Measurements from ENCODE around the gene SNAP47.

Gene SNAP47

DNA sequence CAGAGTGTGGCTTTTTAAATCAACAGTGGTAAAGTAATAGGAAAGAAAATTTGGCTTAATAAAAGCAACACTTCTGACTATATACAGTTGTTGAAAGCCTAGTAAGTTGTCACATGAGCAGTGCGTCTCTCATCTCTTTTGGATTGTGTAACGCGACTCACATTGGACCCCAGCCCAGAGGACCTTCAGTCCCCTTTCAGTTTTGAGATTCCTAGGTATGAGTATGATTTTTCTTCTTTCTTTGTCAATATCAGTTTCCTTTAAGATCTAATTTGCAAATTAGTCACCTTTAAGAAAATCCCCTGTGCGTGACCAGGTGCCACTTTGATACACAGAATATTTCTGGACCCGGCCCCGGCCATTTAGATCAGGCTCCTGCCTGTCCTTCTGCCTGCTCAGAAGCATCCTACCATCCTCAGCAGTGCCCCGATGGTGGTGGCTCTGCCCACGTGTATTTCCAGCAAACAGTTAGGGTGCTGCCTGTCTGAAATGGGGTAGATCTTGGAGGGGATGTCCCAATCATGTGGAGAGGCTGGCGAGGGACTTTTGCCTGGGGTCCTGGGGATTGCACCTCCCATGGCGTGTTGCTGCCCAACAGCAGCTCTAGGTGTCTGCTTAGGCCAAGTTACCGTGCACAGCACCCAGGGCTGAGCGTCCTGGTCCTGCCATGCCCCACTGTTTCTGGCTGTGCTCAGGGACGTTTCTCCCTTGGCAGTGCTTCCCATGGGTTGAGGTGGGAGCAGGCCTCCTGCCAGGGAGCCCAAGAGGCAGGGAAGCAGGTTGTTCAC lies 21.1 kb downstream of the SNAP47 start:
- Histone ChIP-seq H4K20me1 (ENCODE audit: low read depth, low read length) (no peaks in the 10 kb centered on the region), H3K79me2 (ENCODE audit: insufficient read depth, low read length) (peaks cover 9% of the 10 kb centered on the region; the same call in 1 of the 2 replicates), H3F3A (ENCODE audit: insufficient read depth) (no peaks in the 10 kb centered on the region), H3K9me2 (replicated peaks; ENCODE audit: insufficient read depth, low read length) (no peaks in the 10 kb centered on the region), H3K36me3 (ENCODE audit: low read length) (no peaks in the 10 kb centered on the region), H3K9me3 (ENCODE audit: insufficient read depth, low read length) (no peaks in the 10 kb centered on the region), H2AFZ (ENCODE audit: low read depth, low read length, severe bottlenecking) (no peak overlapping the region), H3K4me3 (ENCODE audit: insufficient read depth, low read length, poor library complexity, severe bottlenecking) (no peak overlapping the region), H3K27ac (ENCODE audit: low read depth, low read length) (no peak overlapping the region), H3K27me3 (ENCODE audit: low read length) (no peaks in the 10 kb centered on the region), H3K9ac (ENCODE audit: low read length) (no peak overlapping the region), H3K4me2 (ENCODE audit: low read depth, low read length, poor library complexity, severe bottlenecking) (no peak overlapping the region)
- TF ChIP-seq, protein P1, sequence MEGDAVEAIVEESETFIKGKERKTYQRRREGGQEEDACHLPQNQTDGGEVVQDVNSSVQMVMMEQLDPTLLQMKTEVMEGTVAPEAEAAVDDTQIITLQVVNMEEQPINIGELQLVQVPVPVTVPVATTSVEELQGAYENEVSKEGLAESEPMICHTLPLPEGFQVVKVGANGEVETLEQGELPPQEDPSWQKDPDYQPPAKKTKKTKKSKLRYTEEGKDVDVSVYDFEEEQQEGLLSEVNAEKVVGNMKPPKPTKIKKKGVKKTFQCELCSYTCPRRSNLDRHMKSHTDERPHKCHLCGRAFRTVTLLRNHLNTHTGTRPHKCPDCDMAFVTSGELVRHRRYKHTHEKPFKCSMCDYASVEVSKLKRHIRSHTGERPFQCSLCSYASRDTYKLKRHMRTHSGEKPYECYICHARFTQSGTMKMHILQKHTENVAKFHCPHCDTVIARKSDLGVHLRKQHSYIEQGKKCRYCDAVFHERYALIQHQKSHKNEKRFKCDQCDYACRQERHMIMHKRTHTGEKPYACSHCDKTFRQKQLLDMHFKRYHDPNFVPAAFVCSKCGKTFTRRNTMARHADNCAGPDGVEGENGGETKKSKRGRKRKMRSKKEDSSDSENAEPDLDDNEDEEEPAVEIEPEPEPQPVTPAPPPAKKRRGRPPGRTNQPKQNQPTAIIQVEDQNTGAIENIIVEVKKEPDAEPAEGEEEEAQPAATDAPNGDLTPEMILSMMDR (IDR thresholded peaks at IDR 0.05; ENCODE audit: insufficient read depth, low read length, poor library complexity, severe bottlenecking) = no peak
- TF ChIP-seq EZH2phosphoT487 (conservative IDR thresholded peaks at IDR 0.05; ENCODE audit: low read length) = no peak

DNA sequence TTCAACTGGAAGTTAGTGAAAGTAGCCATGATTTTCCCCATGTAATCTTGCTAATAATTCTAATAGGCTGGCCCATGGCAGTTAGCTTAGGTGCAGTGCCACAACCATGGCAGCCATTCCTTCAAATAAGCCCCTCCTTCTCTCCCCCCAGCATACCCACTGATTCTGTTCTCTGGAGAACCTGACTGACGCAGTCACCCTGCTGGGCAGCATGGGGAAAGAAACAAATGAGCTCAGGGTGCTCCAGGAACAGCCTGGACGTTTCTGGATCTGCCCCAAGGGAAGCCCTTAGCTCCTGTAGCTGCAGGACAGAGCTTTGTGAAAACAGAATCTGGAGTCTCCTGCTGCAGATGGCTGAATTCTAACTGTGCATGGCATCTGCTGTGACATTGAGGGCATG lies 22.5 kb downstream of the SNAP47 start:
- Histone ChIP-seq H3F3A (ENCODE audit: insufficient read depth) (no peaks in the 10 kb centered on the region), H3K36me3 (ENCODE audit: low read length) (no peaks in the 10 kb centered on the region), H3K27ac (ENCODE audit: low read depth, low read length) (no peak overlapping the region), H3K27me3 (ENCODE audit: low read length) (no peaks in the 10 kb centered on the region), H3K9me3 (ENCODE audit: insufficient read depth, low read length) (no peaks in the 10 kb centered on the region), H3K9me2 (replicated peaks; ENCODE audit: insufficient read depth, low read length) (no peaks in the 10 kb centered on the region), H3K4me2 (ENCODE audit: low read depth, low read length, poor library complexity, severe bottlenecking) (no peak overlapping the region), H3K79me2 (ENCODE audit: insufficient read depth, low read length) (peaks cover 5% of the 10 kb centered on the region; the same call in 1 of the 2 replicates), H3K9ac (ENCODE audit: low read length) (no peak overlapping the region), H4K20me1 (ENCODE audit: low read depth, low read length) (no peaks in the 10 kb centered on the region), H3K4me3 (ENCODE audit: insufficient read depth, low read length, poor library complexity, severe bottlenecking) (no peak overlapping the region), H2AFZ (ENCODE audit: low read depth, low read length, severe bottlenecking) (no peak overlapping the region)
- TF ChIP-seq, protein P1 (IDR thresholded peaks at IDR 0.05; ENCODE audit: insufficient read depth, low read length, poor library complexity, severe bottlenecking) = no peak
- no peak for TF ChIP-seq EZH2phosphoT487 (conservative IDR thresholded peaks at IDR 0.05; ENCODE audit: low read length)

DNA sequence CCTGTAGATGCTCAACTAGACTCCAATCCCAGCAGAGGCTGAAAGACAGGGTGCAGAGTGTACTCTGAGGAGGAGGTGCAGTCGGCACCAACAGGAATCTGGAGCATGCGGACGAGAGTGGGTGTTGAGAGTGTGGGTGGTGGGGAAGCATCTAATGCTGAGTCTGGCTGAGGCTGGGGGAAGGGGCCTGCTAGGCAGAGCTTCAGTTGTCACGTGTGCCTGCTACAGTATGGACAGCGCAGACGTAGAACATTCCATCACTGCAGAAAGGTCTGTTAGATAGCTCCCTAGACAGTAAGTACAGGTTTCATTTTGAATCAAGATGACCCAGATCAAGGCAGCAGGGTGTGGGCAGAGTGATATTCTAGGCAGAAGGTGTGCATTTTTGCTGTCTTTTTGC lies 23.1 kb downstream of the SNAP47 start:
- Histone ChIP-seq H3K4me3 (ENCODE audit: insufficient read depth, low read length, poor library complexity, severe bottlenecking) (no peak overlapping the region), H3K9me2 (replicated peaks; ENCODE audit: insufficient read depth, low read length) (no peaks in the 10 kb centered on the region), H3K36me3 (ENCODE audit: low read length) (no peaks in the 10 kb centered on the region), H3F3A (ENCODE audit: insufficient read depth) (no peaks in the 10 kb centered on the region), H3K4me2 (ENCODE audit: low read depth, low read length, poor library complexity, severe bottlenecking) (no peak overlapping the region), H3K9me3 (ENCODE audit: insufficient read depth, low read length) (no peaks in the 10 kb centered on the region), H3K9ac (ENCODE audit: low read length) (no peak overlapping the region), H2AFZ (ENCODE audit: low read depth, low read length, severe bottlenecking) (no peak overlapping the region), H3K27ac (ENCODE audit: low read depth, low read length) (no peak overlapping the region), H4K20me1 (ENCODE audit: low read depth, low read length) (no peaks in the 10 kb centered on the region), H3K27me3 (ENCODE audit: low read length) (no peaks in the 10 kb centered on the region), H3K79me2 (ENCODE audit: insufficient read depth, low read length) (0 out of 2 replicates have a peak, but pooled peaks cover 8% of the 10 kb centered on the region)
- no peak for TF ChIP-seq EZH2phosphoT487 (conservative IDR thresholded peaks at IDR 0.05; ENCODE audit: low read length)
- TF ChIP-seq, protein P1 (IDR thresholded peaks at IDR 0.05; ENCODE audit: insufficient read depth, low read length, poor library complexity, severe bottlenecking) = no peak
